Stimulated activated naive CD8-positive, alpha-beta T cell treated with anti-CD3 and anti-CD28 coated beads, Interleukin-15, amount 100 ng/mL, for 72 hours (primary cell): ENCODE data around the gene CNPY1.
"Not testable (repeated sequence)": the region's sequence is repeated elsewhere in the genome, so short reads cannot be mapped to it uniquely, and the experiment has no call there.

ENCODE experiments used
- ATAC-seq: fragments of 150-1000 bp; cut with Tn5 transposase; 2 replicates; pipeline ENCODE4 v1.10.0; 2021; ENCODE audit warnings: mild to moderate bottlenecking, moderate library complexity
- DNase-seq, 2 donors: peaks; one replicate each; pipeline ENCODE4 v3.0.0; 2021 to 2022
- H3K27ac Mint-ChIP-seq, 2 donors: one replicate each; pipeline ENCODE4 v1.8.0; 2022; ENCODE audit warnings: mild to moderate bottlenecking in 2 of 2, mixed read lengths in 2 of 2, moderate library complexity in 2 of 2
- H3K27me3 Mint-ChIP-seq: one replicate; pipeline ENCODE4 v1.8.0; 2022; ENCODE audit warnings: mixed read lengths
- H3K4me1 Mint-ChIP-seq: one replicate; pipeline ENCODE4 v1.8.0; 2022; ENCODE audit warnings: mild to moderate bottlenecking, mixed read lengths
- H3K4me3 Mint-ChIP-seq, 2 donors: one replicate each; pipeline ENCODE4 v1.8.0; 2022; ENCODE audit warnings: mild to moderate bottlenecking in 2 of 2, mixed read lengths in 2 of 2, moderate library complexity in 1 of 2
- H3K9me3 Mint-ChIP-seq, 2 donors: one replicate each; pipeline ENCODE4 v1.8.0; 2022; ENCODE audit warnings: mixed read lengths in 2 of 2

The CNPY1 gene

DNA sequence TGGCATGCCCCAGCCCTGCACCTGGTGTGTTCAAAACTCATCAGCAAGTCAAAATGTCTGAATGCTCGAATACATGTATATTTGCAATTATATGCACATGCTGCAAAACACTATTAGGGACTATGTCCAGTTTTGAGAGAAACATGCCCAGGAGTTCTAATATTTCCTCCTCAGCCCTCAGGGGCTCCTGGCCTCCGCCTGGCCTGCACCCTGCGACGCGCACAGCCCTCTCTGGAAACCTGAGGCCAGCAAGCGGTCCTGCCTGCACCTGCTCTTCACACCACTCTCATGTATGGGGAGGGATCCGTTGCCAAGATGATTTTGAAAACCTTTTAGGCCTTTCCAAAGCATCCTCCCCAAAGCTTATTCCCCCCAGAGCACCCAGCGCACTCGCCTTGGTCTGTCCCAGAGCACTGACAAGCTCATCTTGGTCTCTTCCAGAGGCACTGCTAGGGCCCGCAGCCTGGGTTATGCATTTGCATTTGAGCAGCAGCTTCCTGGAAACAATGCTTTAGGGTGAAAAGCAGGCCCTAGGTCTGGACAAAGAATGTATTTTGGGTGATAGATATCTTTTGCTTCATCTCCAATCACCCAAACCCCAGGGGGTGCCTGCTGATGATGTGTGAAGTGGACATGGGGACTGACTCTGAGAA is 22.6 kb upstream of the CNPY1 start:
- ATAC-seq: no peak
- DNase-seq: no peak
- Mint-ChIP-seq H3K4me1 (no peaks in the 10 kb centered on the region), H3K27ac (peak overlapping the region in 1 of 2 donors; percentile 48), H3K27me3 (peaks cover 18% of the 10 kb centered on the region), H3K4me3 (no peak overlapping the region), H3K9me3 (no peaks in the 10 kb centered on the region)

DNA sequence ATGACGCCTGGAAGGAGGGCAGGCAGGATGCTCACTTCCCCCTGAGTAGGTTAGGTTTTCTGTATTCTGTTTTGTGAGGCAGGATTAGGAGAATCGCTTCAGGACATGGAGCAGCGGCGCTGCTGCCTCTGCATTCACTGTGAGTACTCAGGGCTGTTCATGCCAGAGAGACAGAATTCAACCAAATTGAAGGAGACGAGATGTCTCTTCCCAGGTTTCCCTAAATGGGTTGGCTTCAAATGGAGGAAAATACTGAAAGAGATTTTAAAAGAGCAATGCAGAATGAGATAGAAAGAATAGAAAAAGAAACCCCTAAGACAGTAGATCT is 21.9 kb upstream of the CNPY1 start:
- Mint-ChIP-seq H3K9me3 (no peaks in the 10 kb centered on the region), H3K27ac (no peak overlapping the region), H3K4me1 (no peaks in the 10 kb centered on the region), H3K4me3 (no peak overlapping the region), H3K27me3 (peaks cover 18% of the 10 kb centered on the region)
- no peak for DNase-seq
- no peak for ATAC-seq

DNA sequence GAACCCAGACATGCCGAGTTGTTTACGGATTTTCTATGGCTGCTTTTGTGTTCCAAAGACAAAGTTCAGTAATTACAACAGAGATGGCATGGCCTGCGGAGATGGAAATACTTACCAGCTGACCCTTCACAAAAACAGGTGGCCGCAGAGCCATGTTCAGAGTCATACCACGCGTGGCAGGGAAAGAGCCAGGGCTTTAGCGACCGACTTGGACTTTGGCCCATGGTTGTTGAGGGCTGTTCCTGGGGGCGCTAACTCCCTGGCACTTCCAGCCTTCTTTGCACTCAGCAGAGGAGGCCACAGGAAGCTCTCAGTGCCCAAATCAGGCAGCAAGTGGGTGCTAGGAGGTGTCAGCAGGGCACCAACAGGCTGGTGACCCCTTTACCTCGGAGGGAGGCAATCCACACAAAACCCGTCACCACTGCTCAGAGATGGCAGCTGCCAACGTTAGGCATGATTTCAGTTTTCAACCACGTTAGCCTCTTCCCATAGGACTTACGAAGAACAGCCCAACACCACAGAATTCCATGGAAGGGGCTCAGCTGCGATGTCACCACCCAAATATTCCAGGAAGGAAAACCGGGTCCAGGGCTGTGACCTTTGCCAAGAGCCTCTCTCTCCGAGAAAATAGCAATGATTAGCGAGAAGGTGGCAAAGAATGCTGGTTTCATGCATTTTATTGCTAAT is 21.4 kb upstream of the CNPY1 start:
- DNase-seq (no peak), ATAC-seq (no peak)
- H3K4me3 Mint-ChIP-seq: no peak overlapping the region
- H3K9me3 Mint-ChIP-seq: no peaks in the 10 kb centered on the region
- H3K4me1 Mint-ChIP-seq: no peaks in the 10 kb centered on the region
- H3K27ac Mint-ChIP-seq: no peak overlapping the region
- peaks cover 14% of the 10 kb centered on the region for H3K27me3 Mint-ChIP-seq

DNA sequence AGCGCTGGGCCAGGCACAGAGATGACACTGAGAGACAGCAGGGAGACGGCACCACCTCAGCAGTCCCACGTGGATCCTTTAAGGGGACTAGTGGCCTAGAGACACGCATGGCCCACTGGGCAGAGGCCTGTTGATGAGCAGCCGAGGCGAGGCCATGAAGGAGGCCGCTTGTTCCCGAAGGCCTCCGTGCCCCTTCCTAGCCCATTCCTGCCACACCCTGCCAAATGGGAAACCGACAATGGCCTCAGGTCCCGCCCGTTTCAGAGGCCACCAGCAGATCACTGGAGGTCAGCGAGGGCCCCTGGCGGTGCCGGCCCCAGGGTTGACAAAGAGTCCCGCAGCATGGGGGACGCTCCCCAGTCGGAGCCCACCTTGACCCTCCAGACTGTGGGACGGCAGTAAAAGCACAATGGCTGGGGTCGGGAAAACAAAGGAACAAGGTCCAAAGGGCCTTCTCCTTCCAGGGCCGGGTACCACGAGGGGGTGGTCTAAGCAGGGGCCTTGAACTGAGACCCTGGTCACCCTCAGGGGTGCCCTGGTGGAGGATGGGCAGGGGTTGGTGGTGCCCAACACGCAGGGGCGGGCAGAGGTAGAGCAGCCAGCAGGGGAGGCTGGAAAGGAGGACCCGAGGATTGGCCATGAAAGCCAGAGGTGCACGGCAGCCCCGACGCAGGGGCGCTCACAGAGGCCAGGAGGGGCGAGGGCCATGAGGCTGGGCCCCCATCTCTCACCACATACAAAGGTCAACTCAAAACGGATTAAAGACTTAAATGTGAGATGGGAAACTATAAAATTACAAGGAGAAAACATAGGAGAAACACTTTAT is 19.9 kb upstream of the CNPY1 start:
- DNase-seq (no peak), ATAC-seq (no peak)
- Mint-ChIP-seq H3K9me3 (no peaks in the 10 kb centered on the region), H3K4me3 (no peak overlapping the region), H3K4me1 (no peaks in the 10 kb centered on the region), H3K27me3 (peaks cover 12% of the 10 kb centered on the region), H3K27ac (no peak overlapping the region)

DNA sequence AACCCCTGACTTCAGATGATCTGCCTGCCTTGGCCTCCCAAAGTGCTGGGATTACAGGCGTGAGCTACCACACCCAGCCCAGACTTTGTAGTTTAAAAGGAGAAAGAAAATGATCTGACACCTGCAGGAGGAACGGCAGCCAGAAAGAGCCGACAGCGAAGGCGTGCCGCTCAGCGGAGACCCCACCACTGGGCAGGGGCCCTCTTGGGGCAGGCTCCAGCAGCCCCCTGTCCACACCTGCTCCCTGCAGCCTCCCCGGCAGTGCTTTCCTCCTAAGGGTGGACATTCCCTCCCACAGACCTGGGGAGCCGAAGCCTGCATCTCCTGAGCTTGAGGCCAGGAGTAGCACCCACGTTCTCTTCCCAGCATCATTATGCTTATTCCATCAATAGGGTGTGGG is 19.2 kb upstream of the CNPY1 start:
- H3K4me3 Mint-ChIP-seq: no peak overlapping the region
- H3K4me1 Mint-ChIP-seq: no peaks in the 10 kb centered on the region
- H3K9me3 Mint-ChIP-seq: no peaks in the 10 kb centered on the region
- DNase-seq (no peak), ATAC-seq (no peak)
- H3K27me3 Mint-ChIP-seq: peaks cover 18% of the 10 kb centered on the region
- no peak overlapping the region for H3K27ac Mint-ChIP-seq

DNA sequence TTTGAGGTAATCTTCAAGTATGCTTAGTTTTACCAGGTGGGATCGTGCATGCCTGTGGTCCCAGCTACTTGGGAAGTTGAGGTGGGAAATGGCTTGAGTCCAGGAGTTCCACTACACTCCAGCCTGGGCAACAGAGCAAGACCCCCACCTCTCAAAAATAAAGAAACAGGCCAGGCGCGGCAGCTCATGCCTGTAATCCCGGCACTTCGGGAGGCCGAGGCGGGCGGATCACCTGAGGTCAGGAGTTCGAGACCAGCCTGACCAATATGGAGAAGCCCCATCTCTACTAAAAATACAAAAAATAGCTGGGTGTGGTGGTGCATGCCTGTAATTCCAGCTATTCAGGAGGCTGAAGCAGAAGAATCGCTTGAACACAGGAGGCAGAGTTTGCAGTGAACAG is 16.6 kb upstream of the CNPY1 start:
- DNase-seq, ATAC-seq, H3K27ac Mint-ChIP-seq, H3K4me1 Mint-ChIP-seq, H3K4me3 Mint-ChIP-seq, H3K9me3 Mint-ChIP-seq: not testable (repeated sequence)
- H3K27me3 Mint-ChIP-seq: peaks cover 34% of the 10 kb centered on the region

DNA sequence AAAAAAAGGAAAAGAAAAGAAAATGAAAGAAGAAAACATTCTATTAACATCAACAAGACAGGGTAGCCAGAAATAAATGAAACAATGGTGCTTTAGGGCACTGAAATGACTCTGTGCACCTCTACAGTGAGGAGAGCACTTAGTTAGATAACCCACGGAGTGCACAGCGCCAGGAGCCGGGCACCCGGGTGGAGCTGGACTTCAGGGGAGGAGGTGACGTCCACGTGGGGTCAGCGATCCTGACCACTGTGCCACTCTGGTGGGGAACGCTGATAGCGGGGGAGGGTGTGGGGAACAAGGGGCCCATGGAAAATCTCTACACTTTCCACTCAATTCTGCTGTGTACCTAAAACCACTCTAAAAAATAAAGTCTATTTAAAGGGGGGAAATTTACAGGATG is 15.7 kb upstream of the CNPY1 start:
- DNase-seq (no peak), ATAC-seq (no peak)
- H3K4me1 Mint-ChIP-seq: no peaks in the 10 kb centered on the region
- H3K27me3 Mint-ChIP-seq: peaks cover 37% of the 10 kb centered on the region
- no peak overlapping the region for H3K4me3 Mint-ChIP-seq
- H3K9me3 Mint-ChIP-seq: no peaks in the 10 kb centered on the region
- no peak overlapping the region for H3K27ac Mint-ChIP-seq

DNA sequence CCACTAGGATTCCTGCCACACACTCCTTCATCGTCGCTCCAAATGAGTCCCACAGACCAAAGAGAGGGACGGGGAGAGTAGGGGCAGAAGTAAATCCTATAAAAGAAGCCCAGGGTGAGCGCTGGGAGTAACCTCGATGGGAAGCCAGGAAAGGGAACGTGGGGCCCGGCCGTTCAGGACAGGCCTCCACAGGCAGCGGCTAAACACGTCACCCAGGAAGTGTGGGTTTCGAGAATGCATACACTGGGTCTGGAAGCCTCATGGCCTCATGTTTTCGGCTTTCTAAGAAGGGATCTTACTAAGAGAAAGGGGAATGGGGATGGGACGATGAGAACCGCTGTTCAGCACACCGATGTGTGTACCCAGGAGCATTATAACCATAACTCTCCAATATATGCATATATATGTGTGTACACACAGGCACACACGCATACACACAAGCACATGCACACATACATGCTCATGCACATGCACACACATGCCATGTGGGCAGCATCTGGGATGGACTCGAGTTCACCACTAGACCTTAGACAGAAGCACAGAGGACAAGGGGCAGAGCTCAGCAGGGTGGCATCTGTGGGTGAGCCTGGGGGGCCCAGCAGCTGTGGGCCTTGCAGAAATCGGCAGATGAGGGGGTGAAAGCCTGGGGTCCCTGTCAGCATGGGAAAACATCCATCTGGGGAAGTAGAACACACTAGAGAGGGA is 14.8 kb upstream of the CNPY1 start:
- no peak overlapping the region for H3K27ac Mint-ChIP-seq
- H3K4me1 Mint-ChIP-seq: no peaks in the 10 kb centered on the region
- no peak for ATAC-seq
- H3K9me3 Mint-ChIP-seq: no peaks in the 10 kb centered on the region
- peaks cover 37% of the 10 kb centered on the region for H3K27me3 Mint-ChIP-seq
- no peak for DNase-seq
- no peak overlapping the region for H3K4me3 Mint-ChIP-seq

DNA sequence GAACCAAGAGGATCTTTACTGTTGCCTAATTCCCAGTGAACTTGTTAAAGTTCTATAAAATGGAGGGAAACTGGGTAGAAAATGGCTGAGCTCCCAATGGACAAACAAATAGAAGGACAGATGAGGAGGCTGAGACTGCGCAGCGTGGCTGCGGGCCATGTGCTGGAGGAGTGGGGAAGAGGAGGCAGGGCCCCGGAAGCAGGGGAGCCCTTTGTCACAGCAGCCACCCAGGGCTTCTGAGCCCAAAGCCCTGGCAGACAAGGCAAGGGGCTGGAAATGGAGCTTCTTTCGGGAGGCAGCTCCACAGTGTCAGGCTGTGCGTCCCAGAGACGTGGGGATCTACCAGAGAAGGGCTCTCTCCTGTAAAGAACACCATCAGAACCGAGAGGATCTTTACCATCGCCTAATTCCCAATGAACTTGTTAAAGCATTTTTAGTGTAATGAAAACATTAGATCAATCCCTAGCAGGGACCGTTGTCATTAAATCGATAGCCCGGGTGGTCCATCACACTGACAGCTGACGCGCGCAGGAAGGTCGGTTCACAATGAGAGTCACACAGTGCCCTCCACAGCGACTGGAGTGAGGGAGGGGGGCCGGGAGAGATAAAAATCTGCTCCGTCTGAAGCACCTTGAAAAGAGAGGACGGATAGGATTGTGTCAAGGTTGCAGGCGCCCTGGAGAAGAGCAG is 14.0 kb upstream of the CNPY1 start:
- H3K4me1 Mint-ChIP-seq: no peaks in the 10 kb centered on the region
- no peak for ATAC-seq
- no peak overlapping the region for H3K27ac Mint-ChIP-seq
- H3K4me3 Mint-ChIP-seq: no peak overlapping the region
- no peak for DNase-seq
- no peaks in the 10 kb centered on the region for H3K9me3 Mint-ChIP-seq
- peaks cover 37% of the 10 kb centered on the region for H3K27me3 Mint-ChIP-seq

DNA sequence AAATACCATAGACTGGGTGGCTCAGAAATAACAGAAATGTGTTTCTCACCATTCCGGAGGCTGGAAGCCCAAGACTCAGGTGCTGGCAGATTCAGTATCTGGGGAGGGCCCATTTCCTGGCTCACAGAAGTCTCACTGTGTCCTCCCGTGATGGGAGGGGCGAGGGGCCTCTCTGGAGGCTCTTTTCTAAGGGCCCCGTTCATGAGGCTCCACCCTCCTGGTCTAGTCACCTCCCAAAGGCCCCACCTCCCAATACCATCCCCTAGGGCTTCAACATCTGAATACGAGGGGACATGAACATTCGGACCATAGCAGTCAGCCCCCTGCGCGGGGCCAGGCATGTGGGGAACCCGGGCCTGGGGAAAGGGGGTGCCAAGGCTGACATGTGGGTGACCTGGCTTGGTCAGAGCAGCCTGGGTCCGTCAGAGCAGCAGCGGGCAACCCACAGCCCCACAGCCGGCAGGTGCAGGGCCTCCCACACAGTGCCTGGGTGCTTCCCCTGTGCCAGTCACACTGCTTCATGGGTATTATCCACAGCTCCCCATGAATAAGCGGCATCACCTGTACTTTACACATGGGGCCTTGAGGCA is 13.3 kb upstream of the CNPY1 start:
- H3K4me3 Mint-ChIP-seq: no peak overlapping the region
- H3K27me3 Mint-ChIP-seq: peaks cover 37% of the 10 kb centered on the region
- H3K4me1 Mint-ChIP-seq: no peaks in the 10 kb centered on the region
- no peaks in the 10 kb centered on the region for H3K9me3 Mint-ChIP-seq
- ATAC-seq: no peak
- H3K27ac Mint-ChIP-seq: no peak overlapping the region
- DNase-seq: no peak

DNA sequence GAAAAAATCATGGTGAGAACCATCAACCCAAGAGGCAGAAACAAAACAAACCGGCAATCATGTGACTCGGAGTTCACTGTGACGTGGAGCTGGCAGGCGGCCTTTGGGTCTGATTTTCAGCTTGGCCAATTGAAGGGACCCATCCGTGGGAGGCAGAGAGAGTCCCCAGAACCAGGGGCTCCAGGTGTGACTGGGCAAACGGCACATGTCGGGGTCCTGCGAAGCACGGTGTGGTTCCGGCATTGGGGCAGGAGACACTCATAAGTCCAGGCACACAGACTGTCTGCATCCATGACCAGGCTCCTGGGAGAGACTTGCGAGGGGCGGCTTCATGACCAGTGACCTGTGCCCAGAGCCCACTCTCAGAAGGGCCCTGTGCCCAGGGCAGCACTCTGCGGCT is 12.6 kb upstream of the CNPY1 start:
- Mint-ChIP-seq H3K9me3 (no peaks in the 10 kb centered on the region), H3K27ac (no peak overlapping the region), H3K27me3 (peaks cover 37% of the 10 kb centered on the region), H3K4me1 (no peaks in the 10 kb centered on the region), H3K4me3 (no peak overlapping the region)
- ATAC-seq (no peak), DNase-seq (no peak)

DNA sequence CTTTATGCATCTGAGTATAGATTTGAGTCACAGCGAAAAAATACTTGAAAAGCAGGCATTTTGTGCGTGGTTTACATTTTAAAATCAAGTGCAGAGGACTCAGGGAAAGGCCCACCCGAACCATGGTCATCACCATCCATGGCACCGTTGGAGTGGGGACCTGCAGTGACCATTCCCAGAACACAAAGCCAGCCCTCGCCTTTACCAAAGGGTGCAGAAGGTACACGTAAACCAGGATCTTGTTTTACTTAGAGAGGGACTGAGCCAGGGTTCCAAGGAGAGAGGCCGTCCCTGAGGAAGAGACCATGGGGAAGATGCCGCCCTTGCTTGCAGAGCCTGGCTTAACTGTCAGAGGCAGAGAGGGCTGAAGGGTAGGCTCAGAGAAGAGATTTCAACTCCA is 12.0 kb upstream of the CNPY1 start:
- Mint-ChIP-seq H3K4me1 (no peaks in the 10 kb centered on the region), H3K27me3 (peaks cover 37% of the 10 kb centered on the region), H3K4me3 (no peak overlapping the region), H3K9me3 (no peaks in the 10 kb centered on the region), H3K27ac (no peak overlapping the region)
- DNase-seq (no peak), ATAC-seq (no peak)

DNA sequence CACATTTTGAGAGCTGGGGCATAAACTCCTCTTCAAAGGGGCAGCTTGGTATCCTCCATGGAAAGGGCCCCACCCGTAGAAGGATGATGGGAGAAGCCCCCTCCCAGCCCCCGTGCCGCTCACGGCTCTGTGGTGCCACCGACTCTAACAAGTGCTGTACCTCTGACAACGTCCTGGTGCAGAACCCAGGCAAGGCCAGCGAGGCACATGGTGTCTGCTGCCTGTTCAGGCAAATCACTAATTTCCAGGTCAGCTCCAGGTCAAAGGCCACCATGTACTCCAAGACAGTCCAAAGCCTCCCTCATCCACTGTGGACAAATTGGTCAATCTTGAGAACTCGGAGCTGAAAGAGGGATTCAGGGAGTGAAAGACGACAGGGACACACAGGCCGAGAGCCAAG is 11.4 kb upstream of the CNPY1 start:
- ATAC-seq (no peak), DNase-seq (no peak)
- Mint-ChIP-seq H3K9me3 (no peaks in the 10 kb centered on the region), H3K27me3 (peaks cover 37% of the 10 kb centered on the region), H3K4me1 (no peaks in the 10 kb centered on the region), H3K4me3 (no peak overlapping the region), H3K27ac (no peak overlapping the region)

DNA sequence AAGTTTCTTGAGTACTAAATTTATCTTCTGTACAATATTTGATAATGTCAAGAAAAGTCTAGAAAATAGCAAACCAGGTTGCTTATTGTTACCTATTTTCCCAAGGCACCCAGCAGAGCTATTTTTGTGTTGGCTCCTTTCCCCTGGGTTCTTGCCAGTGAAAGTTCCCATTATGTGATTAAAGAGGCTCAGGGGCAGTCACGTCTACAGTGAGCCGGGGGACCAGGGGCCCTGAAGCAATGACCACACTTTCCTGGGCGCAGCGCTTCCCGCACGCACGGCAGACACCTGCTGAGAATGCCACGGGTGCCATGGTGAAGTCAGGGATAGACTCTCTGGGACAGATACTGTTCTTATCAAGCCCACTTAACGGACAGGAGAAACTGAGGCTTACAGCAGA is 10.4 kb upstream of the CNPY1 start:
- H3K4me1 Mint-ChIP-seq: no peaks in the 10 kb centered on the region
- peaks cover 37% of the 10 kb centered on the region for H3K27me3 Mint-ChIP-seq
- H3K4me3 Mint-ChIP-seq: no peak overlapping the region
- DNase-seq: no peak
- no peak for ATAC-seq
- no peak overlapping the region for H3K27ac Mint-ChIP-seq
- H3K9me3 Mint-ChIP-seq: no peaks in the 10 kb centered on the region

DNA sequence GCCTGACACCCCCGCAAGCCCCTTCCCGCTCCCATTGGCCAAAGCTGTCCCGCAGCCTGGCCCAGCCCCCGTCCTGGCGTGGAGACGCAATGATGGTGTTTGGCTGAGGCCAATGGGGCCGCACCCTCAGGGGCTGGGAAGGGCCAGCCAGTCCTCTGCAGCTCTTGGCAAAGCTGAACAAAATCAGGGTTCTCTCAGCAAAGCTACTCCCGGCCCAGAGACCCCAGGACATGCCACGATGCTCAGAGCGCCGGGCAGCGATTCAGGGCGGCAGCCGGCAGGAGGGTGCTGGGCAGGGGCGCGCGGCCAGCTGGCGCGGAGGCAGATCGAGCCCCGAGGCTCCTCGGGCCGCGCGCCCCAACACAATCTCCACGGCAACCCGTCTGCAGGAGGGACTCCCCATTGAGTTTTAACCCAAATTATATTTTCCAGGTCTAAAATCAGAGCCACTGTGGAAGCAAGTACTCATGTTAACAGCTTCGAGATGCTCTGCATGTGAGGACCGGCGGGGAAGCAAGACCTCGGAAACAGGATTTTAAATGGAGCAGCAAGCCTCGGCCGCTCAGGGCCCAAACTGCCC is 8.8 kb upstream of the CNPY1 start:
- H3K9me3 Mint-ChIP-seq: no peaks in the 10 kb centered on the region
- DNase-seq (no peak), ATAC-seq (no peak)
- H3K4me1 Mint-ChIP-seq: no peaks in the 10 kb centered on the region
- no peak overlapping the region for H3K4me3 Mint-ChIP-seq
- H3K27ac Mint-ChIP-seq: no peak overlapping the region
- peaks cover 32% of the 10 kb centered on the region for H3K27me3 Mint-ChIP-seq
